Measurements from ENCODE around the gene COBL. TPM values are rescaled to one million over a fixed set of nuclear protein-coding genes. Genes with fewer than 3 reads are reported as not detected.

Gene COBL
- total and polyA plus RNA-seq, 9 of the 15 experiments (the other 6 are each of a cell fraction or from before 2014, with no cell fraction given): 0.01 to 2.4 (median 0.09) TPM; not detected in 3

DNA sequence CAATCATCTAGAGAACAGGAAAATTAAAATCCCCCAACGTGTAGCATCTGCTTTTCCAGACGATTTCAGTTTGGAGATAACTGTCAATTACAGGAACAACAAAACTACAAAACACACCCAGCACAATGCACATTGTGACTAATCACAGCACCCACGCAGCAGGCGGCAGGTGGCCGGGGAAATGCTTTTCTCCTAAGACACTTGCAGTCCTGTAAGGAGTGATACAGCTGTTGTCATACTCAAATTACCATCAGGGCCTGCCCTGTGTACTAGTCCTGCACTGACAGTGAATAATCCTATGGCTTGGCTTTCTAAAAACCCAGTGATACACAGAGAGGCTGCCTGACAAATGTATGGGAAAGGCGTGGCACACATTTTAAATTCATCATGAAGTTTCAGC is 37.8 kb downstream of the COBL start (continued):
- TF ChIP-seq, protein P1, sequence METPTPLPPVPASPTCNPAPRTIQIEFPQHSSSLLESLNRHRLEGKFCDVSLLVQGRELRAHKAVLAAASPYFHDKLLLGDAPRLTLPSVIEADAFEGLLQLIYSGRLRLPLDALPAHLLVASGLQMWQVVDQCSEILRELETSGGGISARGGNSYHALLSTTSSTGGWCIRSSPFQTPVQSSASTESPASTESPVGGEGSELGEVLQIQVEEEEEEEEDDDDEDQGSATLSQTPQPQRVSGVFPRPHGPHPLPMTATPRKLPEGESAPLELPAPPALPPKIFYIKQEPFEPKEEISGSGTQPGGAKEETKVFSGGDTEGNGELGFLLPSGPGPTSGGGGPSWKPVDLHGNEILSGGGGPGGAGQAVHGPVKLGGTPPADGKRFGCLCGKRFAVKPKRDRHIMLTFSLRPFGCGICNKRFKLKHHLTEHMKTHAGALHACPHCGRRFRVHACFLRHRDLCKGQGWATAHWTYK (CRISPR knock-in tag; IDR thresholded peaks at IDR 0.05): no peak
- TF ChIP-seq SIRT6 (IDR thresholded peaks at IDR 0.05; ENCODE audit: low read depth, low read length) (no peak), TCF7L2 (IDR thresholded peaks at IDR 0.05; ENCODE audit: low read depth, low read length) (no peak), CBFA2T2 (conservative IDR thresholded peaks at IDR 0.05) (peak; percentile 41; the same call in 1 of the 2 replicates), SUPT5H (IDR thresholded peaks at IDR 0.05) (no peak), CBX1 (IDR thresholded peaks at IDR 0.05; ENCODE audit: low read depth) (no peak), TCF3 (CRISPR knock-in tag; IDR thresholded peaks at IDR 0.05) (peak; percentile 66), HOXB6 (CRISPR knock-in tag; IDR thresholded peaks at IDR 0.05; ENCODE audit: borderline replicate concordance) (no peak), CBFA2T3 (IDR thresholded peaks at IDR 0.05) (peak; percentile 62), CEBPB (tag; IDR thresholded peaks at IDR 0.05) (no peak), MAFF (IDR thresholded peaks at IDR 0.05; ENCODE audit: low read length) (no peak), RHOXF2B (CRISPR knock-in tag; conservative IDR thresholded peaks at IDR 0.05) (no peak), EP300 (IDR thresholded peaks at IDR 0.05; ENCODE audit: low read length) (no peak), SMAD1 (IDR thresholded peaks at IDR 0.05; ENCODE audit: low read depth, low read length, partially characterized antibody) (no peak), RBM34 (IDR thresholded peaks at IDR 0.05; ENCODE audit: borderline replicate concordance, insufficient read depth, low read length) (no peak), TCF7 (IDR thresholded peaks at IDR 0.05; ENCODE audit: borderline replicate concordance) (no peak), RBM15 (IDR thresholded peaks at IDR 0.05; ENCODE audit: insufficient read depth, low read length) (no peak)
- TF ChIP-seq, protein P2, sequence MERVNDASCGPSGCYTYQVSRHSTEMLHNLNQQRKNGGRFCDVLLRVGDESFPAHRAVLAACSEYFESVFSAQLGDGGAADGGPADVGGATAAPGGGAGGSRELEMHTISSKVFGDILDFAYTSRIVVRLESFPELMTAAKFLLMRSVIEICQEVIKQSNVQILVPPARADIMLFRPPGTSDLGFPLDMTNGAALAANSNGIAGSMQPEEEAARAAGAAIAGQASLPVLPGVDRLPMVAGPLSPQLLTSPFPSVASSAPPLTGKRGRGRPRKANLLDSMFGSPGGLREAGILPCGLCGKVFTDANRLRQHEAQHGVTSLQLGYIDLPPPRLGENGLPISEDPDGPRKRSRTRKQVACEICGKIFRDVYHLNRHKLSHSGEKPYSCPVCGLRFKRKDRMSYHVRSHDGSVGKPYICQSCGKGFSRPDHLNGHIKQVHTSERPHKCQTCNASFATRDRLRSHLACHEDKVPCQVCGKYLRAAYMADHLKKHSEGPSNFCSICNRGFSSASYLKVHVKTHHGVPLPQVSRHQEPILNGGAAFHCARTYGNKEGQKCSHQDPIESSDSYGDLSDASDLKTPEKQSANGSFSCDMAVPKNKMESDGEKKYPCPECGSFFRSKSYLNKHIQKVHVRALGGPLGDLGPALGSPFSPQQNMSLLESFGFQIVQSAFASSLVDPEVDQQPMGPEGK (CRISPR knock-in tag; IDR thresholded peaks at IDR 0.05; ENCODE audit: borderline replicate concordance): no peak
- TF ChIP-seq, protein P3, sequence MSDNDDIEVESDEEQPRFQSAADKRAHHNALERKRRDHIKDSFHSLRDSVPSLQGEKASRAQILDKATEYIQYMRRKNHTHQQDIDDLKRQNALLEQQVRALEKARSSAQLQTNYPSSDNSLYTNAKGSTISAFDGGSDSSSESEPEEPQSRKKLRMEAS (CRISPR knock-in tag; IDR thresholded peaks at IDR 0.05): 0 out of 2 replicates have a peak, but pooled peaks have one; percentile 28
- TF ChIP-seq, protein P4, sequence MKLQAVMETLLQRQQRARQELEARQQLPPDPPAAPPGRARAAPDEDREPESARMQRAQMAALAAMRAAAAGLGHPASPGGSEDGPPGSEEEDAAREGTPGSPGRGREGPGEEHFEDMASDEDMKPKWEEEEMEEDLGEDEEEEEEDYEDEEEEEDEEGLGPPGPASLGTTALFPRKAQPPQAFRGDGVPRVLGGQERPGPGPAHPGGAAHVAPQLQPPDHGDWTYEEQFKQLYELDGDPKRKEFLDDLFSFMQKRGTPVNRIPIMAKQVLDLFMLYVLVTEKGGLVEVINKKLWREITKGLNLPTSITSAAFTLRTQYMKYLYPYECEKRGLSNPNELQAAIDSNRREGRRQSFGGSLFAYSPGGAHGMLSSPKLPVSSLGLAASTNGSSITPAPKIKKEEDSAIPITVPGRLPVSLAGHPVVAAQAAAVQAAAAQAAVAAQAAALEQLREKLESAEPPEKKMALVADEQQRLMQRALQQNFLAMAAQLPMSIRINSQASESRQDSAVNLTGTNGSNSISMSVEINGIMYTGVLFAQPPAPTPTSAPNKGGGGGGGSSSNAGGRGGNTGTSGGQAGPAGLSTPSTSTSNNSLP (IDR thresholded peaks at IDR 0.05; ENCODE audit: borderline replicate concordance, low read depth, low read length): no peak
- TF ChIP-seq, protein P5, sequence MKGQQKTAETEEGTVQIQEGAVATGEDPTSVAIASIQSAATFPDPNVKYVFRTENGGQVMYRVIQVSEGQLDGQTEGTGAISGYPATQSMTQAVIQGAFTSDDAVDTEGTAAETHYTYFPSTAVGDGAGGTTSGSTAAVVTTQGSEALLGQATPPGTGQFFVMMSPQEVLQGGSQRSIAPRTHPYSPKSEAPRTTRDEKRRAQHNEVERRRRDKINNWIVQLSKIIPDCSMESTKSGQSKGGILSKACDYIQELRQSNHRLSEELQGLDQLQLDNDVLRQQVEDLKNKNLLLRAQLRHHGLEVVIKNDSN (CRISPR knock-in tag; IDR thresholded peaks at IDR 0.05): no peak
- TF ChIP-seq, protein P6, sequence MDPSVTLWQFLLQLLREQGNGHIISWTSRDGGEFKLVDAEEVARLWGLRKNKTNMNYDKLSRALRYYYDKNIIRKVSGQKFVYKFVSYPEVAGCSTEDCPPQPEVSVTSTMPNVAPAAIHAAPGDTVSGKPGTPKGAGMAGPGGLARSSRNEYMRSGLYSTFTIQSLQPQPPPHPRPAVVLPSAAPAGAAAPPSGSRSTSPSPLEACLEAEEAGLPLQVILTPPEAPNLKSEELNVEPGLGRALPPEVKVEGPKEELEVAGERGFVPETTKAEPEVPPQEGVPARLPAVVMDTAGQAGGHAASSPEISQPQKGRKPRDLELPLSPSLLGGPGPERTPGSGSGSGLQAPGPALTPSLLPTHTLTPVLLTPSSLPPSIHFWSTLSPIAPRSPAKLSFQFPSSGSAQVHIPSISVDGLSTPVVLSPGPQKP (CRISPR knock-in tag; IDR thresholded peaks at IDR 0.05): no peak
